Esophagus (tissue), 2 donors: ENCODE data around the gene NXPH3. TPM values are rescaled to one million over a fixed set of nuclear protein-coding genes. Genes with fewer than 3 reads are reported as not detected.

Source experiments
- H3K27ac ChIP-seq, 2 donors: one replicate each; pipeline ENCODE4 v1.5.1; 2013; ENCODE audit warnings: low read depth in 2 of 2, mild to moderate bottlenecking in 2 of 2, inconsistent platforms in 1 of 2, low read length in 1 of 2, moderate library complexity in 1 of 2
- H3K27me3 ChIP-seq, 2 donors: one replicate each; pipeline ENCODE4 v1.6.1; 2013; ENCODE audit warnings: low read length in 2 of 2, control low read depth in 1 of 2, mild to moderate bottlenecking in 1 of 2; ENCODE audit not compliant: insufficient read depth in 2 of 2, control insufficient read depth in 1 of 2
- H3K36me3 ChIP-seq, 2 donors: one replicate each; pipeline ENCODE4 v1.6.1; 2013; ENCODE audit warnings: low read length in 1 of 2; ENCODE audit not compliant: control insufficient read depth in 2 of 2, insufficient read depth in 2 of 2
- H3K4me1 ChIP-seq, 2 donors: one replicate each; pipeline ENCODE4 v1.6.1; 2013; ENCODE audit warnings: low read length in 1 of 2; ENCODE audit not compliant: control insufficient read depth in 2 of 2, insufficient read depth in 2 of 2
- H3K4me3 ChIP-seq, 2 donors: one replicate each; pipeline ENCODE4 v1.5.1; 2013; ENCODE audit warnings: low read length in 2 of 2, mild to moderate bottlenecking in 2 of 2, low read depth in 1 of 2, moderate library complexity in 1 of 2
- H3K9me3 ChIP-seq, 2 donors: one replicate each; pipeline ENCODE4 v1.6.1; 2013; ENCODE audit warnings: mild to moderate bottlenecking in 2 of 2, low read depth in 1 of 2, low read length in 1 of 2, moderate library complexity in 1 of 2; ENCODE audit not compliant: control insufficient read depth in 2 of 2, insufficient read depth in 1 of 2
- WGBS, 2 donors: extraction: QIAGEN DNeasy Blood & Tissue Kit; methylation state at CpG; one replicate each; pipeline ENCODE4 v1.1.7; 2013; 5-methylcytosine and 5-hydroxymethylcytosine counted together
- polyA plus RNA-seq, 2 donors: library from polyadenylated mRNA; stranded (reverse); fragments of 200-250 nt; gene quantifications; one replicate each; pipeline ENCODE4 v1.2.3, GENCODE V29; 2013
- donor health status: healthy with polysubstance abuse.
- donor health status: Bipolar disorder and iron deficiency.

The NXPH3 gene
- polyA plus RNA-seq, 2 donors, result 0.69 to 2.2 TPM

DNA sequence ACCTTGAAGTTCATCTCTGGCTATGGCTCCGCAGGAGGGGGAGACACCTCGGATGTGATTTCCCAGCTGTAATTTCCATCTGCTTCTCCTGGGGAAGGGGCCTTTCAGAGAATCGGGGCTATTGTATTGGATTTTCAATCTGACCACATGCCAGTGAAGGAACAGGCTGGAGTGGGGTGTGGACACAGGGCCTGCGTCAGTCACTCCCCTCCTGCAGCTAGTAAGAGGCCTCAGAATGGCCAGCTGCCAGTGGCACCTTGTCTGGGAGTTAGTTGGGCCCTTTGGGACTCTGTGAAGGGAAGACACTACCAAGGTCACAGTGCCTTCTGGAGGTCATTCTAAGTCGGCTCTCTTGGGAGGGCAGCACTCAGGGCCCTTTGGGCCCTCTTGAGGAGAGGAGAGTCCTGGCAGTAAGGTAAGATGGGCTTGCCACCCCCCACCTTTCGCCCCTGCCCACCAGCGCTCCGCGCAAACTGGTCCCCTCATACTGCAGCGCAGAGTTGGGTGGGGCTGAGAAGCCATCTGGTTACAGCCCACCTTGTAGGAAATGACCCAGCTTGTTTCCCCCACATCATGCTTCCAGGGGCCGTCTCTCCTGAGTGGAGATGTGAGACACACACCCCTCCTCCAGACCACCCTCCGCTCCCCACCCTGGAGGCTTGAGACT is 5.4 kb downstream of the NXPH3 start:
- Histone ChIP-seq H3K27me3 (no peaks in the 10 kb centered on the region), H3K36me3 (no peaks in the 10 kb centered on the region), H3K4me3 (no peak overlapping the region), H3K4me1 (peaks cover 8 to 10% of the 10 kb centered on the region in 2 donors), H3K9me3 (no peaks in the 10 kb centered on the region), H3K27ac (no peak overlapping the region)
- 87% methylated on average over 12 of the region's 12 CpGs for WGBS, 2 donors

- Histone ChIP-seq H3K4me3 (no peak overlapping the region), H3K27me3 (no peaks in the 10 kb centered on the region), H3K9me3 (no peaks in the 10 kb centered on the region), H3K4me1 (peaks cover 4 to 8% of the 10 kb centered on the region in 2 donors), H3K36me3 (no peaks in the 10 kb centered on the region), H3K27ac (no peak overlapping the region)
- WGBS, 2 donors, result 73 to 74% methylated on average over 6 of the region's 6 CpGs
Measured at GRCh38 chr17:49581648-49581998, 6.0 kb downstream of the NXPH3 start.

DNA sequence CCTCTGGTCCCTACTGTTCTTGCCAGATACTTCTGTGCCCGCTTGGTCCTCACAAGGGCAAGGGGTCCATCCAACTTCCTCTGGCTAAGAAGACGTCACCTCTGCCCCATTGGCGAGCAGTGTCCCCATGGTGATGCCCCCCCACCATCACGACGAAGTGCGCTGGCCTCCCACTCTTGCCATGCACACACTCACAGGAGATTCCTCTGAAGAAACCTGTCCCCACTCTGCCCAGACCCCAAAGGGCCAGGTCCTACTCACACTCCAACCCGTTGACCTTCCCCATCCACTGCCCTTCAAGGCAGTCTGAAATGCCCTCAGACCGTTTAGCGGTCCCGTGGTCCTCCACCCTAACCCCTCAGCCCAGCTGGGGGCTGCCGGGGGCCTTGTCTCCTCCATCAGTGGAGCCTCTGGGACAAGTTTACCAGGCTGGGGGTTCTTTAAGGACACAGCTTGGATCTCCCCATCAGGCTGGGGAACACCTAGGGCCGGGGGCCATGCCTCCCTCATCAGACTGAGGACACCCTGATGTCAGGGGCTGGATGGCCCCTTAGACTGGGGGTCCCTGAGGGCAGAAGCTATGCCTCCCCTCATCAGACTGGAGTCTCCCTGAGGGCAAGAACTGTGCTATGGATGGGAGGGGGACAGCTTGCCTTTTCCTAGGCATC is 6.5 kb downstream of the NXPH3 start:
- Histone ChIP-seq H3K4me1 (peaks cover 0 to 3% of the 10 kb centered on the region in 2 donors), H3K27ac (no peak overlapping the region), H3K4me3 (no peak overlapping the region), H3K9me3 (no peaks in the 10 kb centered on the region), H3K36me3 (no peaks in the 10 kb centered on the region), H3K27me3 (no peaks in the 10 kb centered on the region)
- WGBS, 2 donors, result 84 to 89% methylated on average over 12 of the region's 12 CpGs

DNA sequence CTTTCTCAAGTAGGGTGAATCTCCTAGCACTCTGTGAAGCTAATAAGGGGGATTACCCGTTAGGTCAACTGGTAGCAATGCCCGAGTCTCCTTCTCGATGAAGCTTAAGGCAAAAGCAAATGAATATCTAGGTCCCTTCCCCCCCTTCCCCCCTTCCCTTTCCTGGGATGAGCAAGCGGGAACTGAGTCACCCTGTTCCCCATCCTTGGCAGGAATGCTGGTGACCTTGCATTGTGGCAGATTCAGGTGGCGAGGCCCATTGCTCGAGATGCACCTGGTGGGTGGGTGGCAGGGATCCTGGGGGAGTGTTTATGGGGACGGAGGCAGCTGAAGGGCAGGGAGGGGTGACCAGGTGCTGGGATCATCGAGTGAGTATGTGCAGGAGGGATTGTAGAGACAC is 7.1 kb downstream of the NXPH3 start:
- Histone ChIP-seq H3K4me1 (peaks cover 0 to 2% of the 10 kb centered on the region in 2 donors), H3K4me3 (no peak overlapping the region), H3K27ac (no peak overlapping the region), H3K27me3 (no peaks in the 10 kb centered on the region), H3K9me3 (no peaks in the 10 kb centered on the region), H3K36me3 (no peaks in the 10 kb centered on the region)
- WGBS, 2 donors, result 71 to 81% methylated on average over 8 of the region's 8 CpGs

GRCh38 chr17:49583226-49583625 is 7.6 kb downstream of the NXPH3 start:
- Histone ChIP-seq H3K36me3 (no peaks in the 10 kb centered on the region), H3K4me3 (no peak overlapping the region), H3K9me3 (no peaks in the 10 kb centered on the region), H3K27ac (no peak overlapping the region), H3K27me3 (no peaks in the 10 kb centered on the region), H3K4me1 (peaks cover 0 to 2% of the 10 kb centered on the region in 2 donors)
- WGBS, 2 donors, result 86 to 93% methylated on average over 5 of the region's 5 CpGs

GRCh38 chr17:49583889-49584288 is 8.2 kb downstream of the NXPH3 start:
- Histone ChIP-seq H3K27ac (no peak overlapping the region), H3K4me3 (no peak overlapping the region), H3K27me3 (no peaks in the 10 kb centered on the region), H3K9me3 (no peaks in the 10 kb centered on the region), H3K4me1 (peaks cover 0 to 2% of the 10 kb centered on the region in 2 donors), H3K36me3 (no peaks in the 10 kb centered on the region)
- WGBS, 2 donors, result 86 to 96% methylated on average over 4 of the region's 4 CpGs

DNA sequence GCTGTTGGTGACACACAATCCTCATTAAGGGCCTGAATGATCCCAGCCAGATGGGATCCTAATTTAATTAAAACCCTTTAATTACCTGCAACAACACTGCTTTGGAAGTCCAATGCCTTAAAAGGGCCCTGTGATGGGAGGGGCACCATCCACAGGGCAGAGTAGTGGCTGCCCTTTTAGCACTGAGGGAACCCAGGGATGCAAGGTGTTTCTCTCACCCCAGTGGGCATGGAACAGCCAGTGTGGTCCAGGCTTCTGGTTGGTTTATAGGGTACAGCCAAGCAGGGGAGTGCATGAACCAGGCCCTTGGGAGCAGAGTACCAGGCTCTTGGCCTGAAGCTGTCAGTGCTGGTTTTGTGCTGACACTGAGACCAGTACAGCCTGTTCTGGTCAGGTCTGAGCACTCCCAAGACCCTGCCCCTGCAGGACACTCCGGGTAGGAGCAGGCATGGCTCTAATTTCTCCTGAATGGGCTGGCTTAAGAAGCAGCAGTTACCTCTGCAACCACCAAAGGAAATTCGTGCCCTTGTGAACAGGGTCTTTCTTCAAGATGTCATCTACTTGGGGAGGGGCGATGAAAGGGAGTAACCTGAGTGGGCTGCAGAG is 9.9 kb downstream of the NXPH3 start:
- H3K27ac ChIP-seq, result no peak overlapping the region
- no peaks in the 10 kb centered on the region for H3K4me1 ChIP-seq
- 62 to 73% methylated on average over 3 of the region's 3 CpGs for WGBS, 2 donors
- H3K9me3 ChIP-seq, result no peaks in the 10 kb centered on the region
- no peak overlapping the region for H3K4me3 ChIP-seq
- no peaks in the 10 kb centered on the region for H3K27me3 ChIP-seq
- no peaks in the 10 kb centered on the region for H3K36me3 ChIP-seq

DNA sequence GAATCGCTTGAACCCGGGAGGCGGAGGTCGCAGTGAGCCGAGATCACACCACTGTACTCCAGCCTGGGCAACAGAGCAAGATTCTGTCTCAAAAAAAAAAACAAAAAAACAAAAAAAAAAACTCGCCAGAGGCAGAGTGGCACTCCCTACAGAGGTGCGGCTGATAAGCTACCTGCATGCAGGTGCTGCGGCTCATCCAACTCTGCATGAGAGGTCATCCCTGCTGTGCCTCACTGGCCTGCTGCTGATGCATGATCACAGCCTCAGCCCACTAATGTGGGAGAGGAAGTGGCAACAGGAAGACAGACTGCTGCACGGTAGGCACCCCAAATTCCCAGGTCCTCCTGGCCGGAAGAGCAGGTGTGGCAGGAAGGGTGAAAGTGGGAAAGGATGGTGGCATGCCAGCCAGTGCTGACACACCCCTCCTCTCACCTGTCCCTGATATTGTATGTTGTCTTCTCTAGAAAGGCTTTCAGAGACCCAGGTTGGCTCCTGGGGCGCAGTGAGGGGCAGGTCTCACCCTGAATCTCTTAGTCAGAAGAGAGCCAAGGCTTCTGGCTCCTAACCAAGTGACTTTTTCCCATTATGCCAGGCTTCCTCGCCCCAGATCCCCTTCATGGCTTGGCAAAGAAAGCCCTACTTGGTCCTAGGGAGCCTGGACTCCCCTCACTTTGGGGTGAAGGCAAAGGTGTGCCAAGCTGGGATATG is 11.8 kb downstream of the NXPH3 start:
- Histone ChIP-seq H3K4me3 (no peak overlapping the region), H3K27me3 (no peaks in the 10 kb centered on the region), H3K27ac (no peak overlapping the region), H3K4me1 (no peaks in the 10 kb centered on the region), H3K36me3 (no peaks in the 10 kb centered on the region), H3K9me3 (no peaks in the 10 kb centered on the region)
- 79 to 82% methylated on average over 12 of the region's 12 CpGs for WGBS, 2 donors

- Histone ChIP-seq H3K9me3 (no peaks in the 10 kb centered on the region), H3K4me3 (no peak overlapping the region), H3K4me1 (no peaks in the 10 kb centered on the region), H3K27me3 (no peaks in the 10 kb centered on the region), H3K36me3 (no peaks in the 10 kb centered on the region), H3K27ac (no peak overlapping the region)
- 87 to 88% methylated on average over 8 of the region's 8 CpGs for WGBS, 2 donors
Measured at GRCh38 chr17:49588312-49588711, 12.6 kb downstream of the NXPH3 start.
